Activated CD8-positive, alpha-beta T cell treated with anti-CD3 and anti-CD28 coated beads, Interleukin-2, amount 10 ng/mL, durations not matched to agents 7 days and 5 days (primary cell): ENCODE measurements around the gene RABEP2. TPM values are rescaled to one million over a fixed set of nuclear protein-coding genes. Genes with fewer than 3 reads are reported as not detected.
A peak's percentile ranks its signal among the peaks of the same experiment; 100 is the strongest.
"Not testable (repeated sequence)": the region's sequence is repeated elsewhere in the genome, so short reads cannot be mapped to it uniquely, and the experiment has no call there.

ENCODE experiments used
- ATAC-seq: fragments of 150-1000 bp; cut with Tn5 transposase; one replicate; pipeline ENCODE4 v1.10.0; 2021; ENCODE audit warnings: moderate library complexity
- CTCF ChIA-PET: fragments of 350-600 bp; sonication (Branson Sonifier 250); formaldehyde crosslinking; loops from one replicate; lab custom pipeline; 2021; ENCODE audit warnings: antibody characterized with exemption; lab: Charles Lee
- POLR2A ChIA-PET: fragments of 350-600 bp; sonication (Branson Sonifier 250); formaldehyde crosslinking; loops from one replicate; lab custom pipeline; 2021; ENCODE audit warnings: antibody characterized with exemption; lab: Charles Lee
- DNase-seq: peaks from one replicate; pipeline ENCODE4 v3.0.0-alpha.2; 2020
- H3K27ac Mint-ChIP-seq: one replicate; pipeline ENCODE4 v1.8.0; 2021; ENCODE audit warnings: mild to moderate bottlenecking, mixed read lengths
- H3K27me3 Mint-ChIP-seq: one replicate; pipeline ENCODE4 v1.8.0; 2021; ENCODE audit warnings: low read depth, mixed read lengths
- H3K36me3 Mint-ChIP-seq: one replicate; pipeline ENCODE4 v1.8.0; 2021; ENCODE audit warnings: low read depth, mixed read lengths
- H3K4me1 Mint-ChIP-seq: one replicate; pipeline ENCODE4 v1.8.0; 2021; ENCODE audit warnings: low read depth, mixed read lengths
- H3K4me3 Mint-ChIP-seq: one replicate; pipeline ENCODE4 v1.8.0; 2021; ENCODE audit warnings: mild to moderate bottlenecking, mixed read lengths
- H3K9me3 Mint-ChIP-seq: one replicate; pipeline ENCODE4 v1.8.0; 2022; ENCODE audit warnings: mixed read lengths; ENCODE audit not compliant: insufficient read depth
- total RNA-seq, 2 experiments: library from RNA; stranded (reverse); gene quantifications; one replicate each; pipeline ENCODE4 v1.2.3, GENCODE V29; 2021

RABEP2 gene
- total RNA-seq, 2 experiments from 2014 or later, result 22.5 to 23.2 TPM

GRCh38 chr16:28890355-28890754 is 34.7 kb downstream of the RABEP2 start:
- H3K27ac Mint-ChIP-seq, H3K9me3 Mint-ChIP-seq, POLR2A ChIA-PET, H3K4me3 Mint-ChIP-seq, H3K4me1 Mint-ChIP-seq, DNase-seq, H3K36me3 Mint-ChIP-seq, H3K27me3 Mint-ChIP-seq, ATAC-seq: not testable (repeated sequence)
- CTCF ChIA-PET, result interaction anchor here (1.3 kb wide), 2 partner anchors 17 to 55 kb away, joined by 4 to 5 read pairs; no protein-coding TSS in a partner anchor

- ChIA-PET POLR2A (no interaction called here), CTCF (no interaction called here)
- no peak overlapping the region for H3K4me3 Mint-ChIP-seq
These were observed 38.1 kb downstream of the RABEP2 start for GRCh38 chr16:28886945-28887344.

GRCh38 chr16:28884045-28884444 is 41.0 kb downstream of the RABEP2 start:
- DNase-seq (no peak), ATAC-seq (no peak)
- H3K36me3 Mint-ChIP-seq, result peaks cover 2% of the 10 kb centered on the region
- peaks cover 17% of the 10 kb centered on the region for H3K4me1 Mint-ChIP-seq
- CTCF ChIA-PET, result interaction anchor here (1.0 kb wide), 1 partner anchor 63 kb away, joined by 3 read pairs; no protein-coding TSS in a partner anchor
- H3K4me3 Mint-ChIP-seq, result no peak overlapping the region
- peaks cover 6% of the 10 kb centered on the region for H3K27me3 Mint-ChIP-seq
- POLR2A ChIA-PET, result no interaction called here
- no peaks in the 10 kb centered on the region for H3K9me3 Mint-ChIP-seq
- no peak overlapping the region for H3K27ac Mint-ChIP-seq

More at GRCh38 chr16:28886945-28887344, 38.1 kb downstream of the RABEP2 start:
- H3K36me3 Mint-ChIP-seq, result no peaks in the 10 kb centered on the region
- H3K4me1 Mint-ChIP-seq, result no peaks in the 10 kb centered on the region
- H3K27ac Mint-ChIP-seq, result no peak overlapping the region
- H3K27me3 Mint-ChIP-seq, result no peaks in the 10 kb centered on the region
- no peaks in the 10 kb centered on the region for H3K9me3 Mint-ChIP-seq
- no peak for ATAC-seq
- no peak for DNase-seq

- Mint-ChIP-seq H3K27ac (no peak overlapping the region), H3K36me3 (peaks cover 2% of the 10 kb centered on the region), H3K4me3 (no peak overlapping the region), H3K27me3 (peaks cover 6% of the 10 kb centered on the region), H3K9me3 (no peaks in the 10 kb centered on the region), H3K4me1 (peaks cover 23% of the 10 kb centered on the region)
- no peak for ATAC-seq
- CTCF ChIA-PET, result interaction anchor here (1.1 kb wide), 1 partner anchor 62 kb away, joined by 4 read pairs; no protein-coding TSS in a partner anchor
- no peak for DNase-seq
- POLR2A ChIA-PET, result no interaction called here
These were observed 41.6 kb downstream of the RABEP2 start for GRCh38 chr16:28883221-28883996.

- ATAC-seq (no peak), DNase-seq (no peak)
- POLR2A ChIA-PET, result no interaction called here
- Mint-ChIP-seq H3K36me3 (peaks cover 2% of the 10 kb centered on the region), H3K4me1 (peaks cover 30% of the 10 kb centered on the region), H3K4me3 (no peak overlapping the region), H3K9me3 (no peaks in the 10 kb centered on the region), H3K27ac (no peak overlapping the region), H3K27me3 (peaks cover 6% of the 10 kb centered on the region)
- CTCF ChIA-PET, result interaction anchor here (1.1 kb wide), 1 partner anchor 62 kb away, joined by 4 read pairs; no protein-coding TSS in a partner anchor
These were observed 42.4 kb downstream of the RABEP2 start for GRCh38 chr16:28882551-28883160.

GRCh38 chr16:28881565-28881964 is 43.5 kb downstream of the RABEP2 start:
- H3K9me3 Mint-ChIP-seq, POLR2A ChIA-PET, H3K4me3 Mint-ChIP-seq, H3K36me3 Mint-ChIP-seq, H3K27ac Mint-ChIP-seq, H3K27me3 Mint-ChIP-seq, ATAC-seq, DNase-seq: not testable (repeated sequence)
- CTCF ChIA-PET, result interaction anchor here (1.7 to 3.9 kb wide), 2 partner anchors 35 to 63 kb away, joined by 6 to 28 read pairs; partner anchors contain the start of gene TUFM
- peaks cover 38% of the 10 kb centered on the region for H3K4me1 Mint-ChIP-seq

GRCh38 chr16:28880955-28881354 is 44.1 kb downstream of the RABEP2 start:
- Mint-ChIP-seq H3K36me3 (peaks cover 2% of the 10 kb centered on the region), H3K9me3 (no peaks in the 10 kb centered on the region), H3K4me1 (peaks cover 38% of the 10 kb centered on the region), H3K4me3 (peak overlapping the region; percentile 93), H3K27me3 (peaks cover 6% of the 10 kb centered on the region), H3K27ac (peak overlapping the region; percentile 59)
- ChIA-PET CTCF (interaction anchor here (1.0 to 3.9 kb wide), 3 partner anchors 34 to 64 kb away, joined by 3 to 28 read pairs (median 6); partner anchors contain the start of gene TUFM), POLR2A (interaction anchor here (0.6 to 3.4 kb wide), 3 partner anchors 17 to 69 kb away, joined by 3 to 26 read pairs (median 8); partner anchors contain the start of genes SH2B1 and TUFM)
- no peak for ATAC-seq
- DNase-seq, result no peak

DNA sequence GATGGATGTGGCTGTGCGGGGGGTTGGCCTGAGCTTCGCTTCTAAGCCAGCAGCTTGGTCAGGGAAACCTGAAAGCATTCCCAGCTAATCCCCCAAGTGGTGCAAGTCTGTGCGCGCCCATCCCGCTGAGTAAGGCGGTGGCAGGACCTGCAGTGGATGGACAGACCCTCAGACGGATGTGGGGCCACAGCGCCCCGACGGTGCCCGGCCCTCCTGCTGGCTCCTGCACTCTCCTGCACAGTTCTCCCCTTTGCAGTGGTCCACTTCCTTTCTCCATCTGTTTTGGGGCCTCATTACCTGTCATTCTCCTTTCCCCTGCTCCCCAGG is 44.5 kb downstream of the RABEP2 start:
- no peaks in the 10 kb centered on the region for H3K9me3 Mint-ChIP-seq
- POLR2A ChIA-PET, result interaction anchor here (0.6 to 3.4 kb wide), 6 partner anchors 11 to 93 kb away, joined by 3 to 26 read pairs (median 6); partner anchors contain the start of genes SH2B1, SPNS1 and TUFM
- peaks cover 38% of the 10 kb centered on the region for H3K4me1 Mint-ChIP-seq
- peaks cover 6% of the 10 kb centered on the region for H3K27me3 Mint-ChIP-seq
- ATAC-seq, result no peak
- peak overlapping the region; percentile 93 for H3K4me3 Mint-ChIP-seq
- no peak for DNase-seq
- H3K27ac Mint-ChIP-seq, result peak overlapping the region; percentile 59
- CTCF ChIA-PET, result interaction anchor here (1.0 to 3.9 kb wide), 3 partner anchors 34 to 64 kb away, joined by 3 to 28 read pairs (median 6); partner anchors contain the start of gene TUFM
- peaks cover 2% of the 10 kb centered on the region for H3K36me3 Mint-ChIP-seq

GRCh38 chr16:28879841-28880588 is 45.0 kb downstream of the RABEP2 start:
- POLR2A ChIA-PET, result interaction anchor here (0.6 to 3.4 kb wide), 8 partner anchors 11 to 94 kb away, joined by 3 to 26 read pairs (median 6); partner anchors contain the start of genes SH2B1, SPNS1 and TUFM
- ATAC-seq, result peak; percentile 97
- H3K4me1 Mint-ChIP-seq, result peaks cover 38% of the 10 kb centered on the region

GRCh38 chr16:28879261-28879840 is 45.7 kb downstream of the RABEP2 start:
- ChIA-PET POLR2A (interaction anchor here (0.6 to 3.4 kb wide), 7 partner anchors 10 to 95 kb away, joined by 3 to 26 read pairs (median 6); partner anchors contain the start of genes SH2B1, SPNS1 and TUFM), CTCF (interaction anchor here (0.7 to 3.9 kb wide), 4 partner anchors 15 to 66 kb away, joined by 3 to 28 read pairs (median 4); no protein-coding TSS in a partner anchor)
- H3K36me3 Mint-ChIP-seq, result peaks cover 2% of the 10 kb centered on the region
- ATAC-seq, result peak; percentile 56
- H3K27me3 Mint-ChIP-seq, result peaks cover 6% of the 10 kb centered on the region
- peak overlapping the region; percentile 83 for H3K27ac Mint-ChIP-seq
- H3K4me3 Mint-ChIP-seq, result peak overlapping the region; percentile 93
- H3K9me3 Mint-ChIP-seq, result no peaks in the 10 kb centered on the region
- DNase-seq, result no peak
- peaks cover 38% of the 10 kb centered on the region for H3K4me1 Mint-ChIP-seq

More at GRCh38 chr16:28879841-28880588, 45.0 kb downstream of the RABEP2 start:
- peaks cover 2% of the 10 kb centered on the region for H3K36me3 Mint-ChIP-seq
- peak overlapping the region; percentile 93 for H3K4me3 Mint-ChIP-seq
- H3K27me3 Mint-ChIP-seq, result peaks cover 6% of the 10 kb centered on the region
- DNase-seq, result peak; percentile 94
- peak overlapping the region; percentile 83 for H3K27ac Mint-ChIP-seq
- H3K9me3 Mint-ChIP-seq, result no peaks in the 10 kb centered on the region
- CTCF ChIA-PET, result interaction anchor here (0.7 to 3.9 kb wide), 5 partner anchors 16 to 65 kb away, joined by 3 to 28 read pairs (median 4); partner anchors contain the start of gene TUFM
